Measurements from ENCODE around the gene PLEKHM3.

The PLEKHM3 gene

GRCh38 chr2:207876842-207877535 lies 148.3 kb downstream of the PLEKHM3 start:
- DNase-seq, result no peak

DNA sequence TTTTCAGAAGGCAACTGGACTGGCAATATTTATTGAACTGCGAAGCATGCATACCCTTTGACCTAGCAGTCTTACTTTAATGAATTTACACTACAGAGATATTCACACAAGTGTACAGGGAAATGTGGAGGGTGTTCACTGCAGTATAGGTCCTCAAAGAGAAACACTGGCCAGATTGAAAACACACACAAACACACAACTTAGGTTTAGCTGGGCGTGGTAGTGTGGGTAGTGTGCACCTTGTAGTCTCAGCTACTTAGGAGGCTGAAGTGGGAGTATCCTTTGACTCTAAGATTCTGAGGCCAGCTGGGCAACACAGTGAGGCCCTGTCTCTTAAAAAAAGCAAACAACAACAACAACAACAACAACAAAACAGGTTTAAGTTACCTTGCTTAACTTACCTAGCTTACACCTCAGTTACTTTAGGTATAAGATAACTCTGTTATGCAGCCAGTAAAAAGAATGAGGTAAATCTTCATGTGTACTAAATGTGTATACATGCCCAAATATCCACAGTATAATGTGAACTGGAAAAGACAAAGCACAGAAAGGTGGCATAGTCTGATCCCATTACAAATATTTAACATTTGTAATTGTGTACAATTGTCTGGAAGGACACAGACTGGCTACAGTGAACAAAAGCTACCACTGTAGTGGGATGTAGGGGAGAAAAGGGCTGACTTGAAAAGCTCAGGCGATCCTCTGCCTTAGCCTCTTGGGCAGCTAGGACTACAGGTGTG lies 149.7 kb downstream of the PLEKHM3 start:
- no peak for DNase-seq

GRCh38 chr2:207873794-207874193 lies 151.5 kb downstream of the PLEKHM3 start:
- no peak for DNase-seq

DNA sequence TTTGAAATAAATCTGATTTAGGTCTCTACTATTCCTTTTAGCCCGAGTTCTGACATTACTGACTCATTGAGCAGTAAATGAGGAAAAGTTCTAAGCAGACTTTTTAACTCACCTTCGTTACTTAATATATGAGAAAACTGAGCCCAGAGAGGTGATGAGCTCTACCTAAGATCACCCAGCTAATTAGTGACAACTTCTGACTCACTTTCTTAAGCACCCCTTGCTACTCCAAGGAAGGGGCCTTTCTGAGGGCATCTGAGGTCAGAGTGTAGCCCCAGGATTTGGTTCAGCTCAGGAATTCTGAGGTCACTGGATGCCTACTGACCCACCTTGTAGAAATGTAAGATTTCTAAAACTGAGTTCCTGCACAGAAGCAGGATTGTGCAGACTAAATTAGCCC lies 153.4 kb downstream of the PLEKHM3 start:
- DNase-seq, result no peak

DNA sequence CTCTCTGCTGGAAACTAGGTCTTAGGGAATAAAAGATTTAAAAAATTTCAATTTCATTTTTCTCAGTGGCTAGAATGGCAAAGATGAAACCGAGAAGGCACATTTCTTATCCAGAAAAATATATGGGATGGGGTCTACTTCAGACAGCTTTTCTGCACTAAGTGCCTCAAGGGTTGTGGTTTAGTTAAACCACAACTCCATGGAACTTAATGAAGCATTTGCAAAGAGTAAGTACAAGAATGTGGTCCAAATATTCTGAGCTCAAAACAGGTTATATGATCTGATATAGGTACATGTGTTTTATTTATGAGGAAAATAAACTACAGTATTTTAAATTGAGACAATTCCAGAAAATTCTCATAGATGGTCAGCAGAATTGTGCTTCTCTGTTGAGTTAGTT lies 153.8 kb downstream of the PLEKHM3 start:
- no peak for DNase-seq

- DNase-seq, result no peak
These were observed 154.5 kb downstream of the PLEKHM3 start for GRCh38 chr2:207870814-207871213.

DNA sequence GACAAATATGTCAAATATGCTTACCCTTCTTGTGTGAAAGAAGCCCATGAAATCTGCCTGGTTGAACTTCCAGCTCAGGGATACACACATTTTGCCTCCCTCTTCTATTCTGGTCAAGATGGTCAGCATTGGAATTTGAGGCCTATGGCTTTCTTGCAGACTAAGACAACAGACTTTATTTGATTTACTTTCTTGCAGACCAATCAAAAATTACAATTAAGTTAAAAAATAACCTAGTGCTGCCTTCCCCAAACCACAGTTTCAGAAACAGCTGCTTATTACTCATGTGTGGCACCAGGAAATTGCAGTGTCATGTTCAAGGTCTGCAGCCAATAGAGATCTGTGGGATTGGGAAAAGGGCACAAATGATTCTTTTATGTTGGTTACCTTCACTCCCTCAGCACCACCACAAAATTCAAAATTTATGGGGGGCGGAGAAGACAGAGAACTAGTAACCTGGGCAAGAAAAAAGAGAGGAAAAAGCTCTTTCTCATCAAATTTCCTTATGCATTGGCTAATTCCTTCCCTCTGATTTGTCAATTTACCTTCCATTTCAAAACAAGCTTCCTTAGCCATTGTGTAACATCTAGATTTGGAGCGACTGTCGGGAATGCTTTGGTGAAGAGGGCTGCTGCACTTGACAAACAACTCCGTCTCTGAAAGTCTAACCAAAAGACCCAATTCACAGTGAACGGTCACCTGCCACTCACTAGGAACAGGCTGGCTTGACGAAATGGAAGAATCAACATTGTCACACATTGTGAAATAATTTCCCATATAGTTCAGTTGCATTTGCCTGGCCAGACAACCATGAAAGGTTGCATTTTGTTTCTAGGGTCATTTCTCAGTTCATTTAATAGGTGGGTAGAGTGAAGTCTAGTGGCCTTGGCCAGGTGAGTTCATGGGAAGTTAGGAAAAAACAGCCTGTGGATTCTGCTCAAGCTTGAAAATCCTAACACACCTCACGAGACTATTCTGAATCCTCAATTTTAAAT lies 155.2 kb downstream of the PLEKHM3 start:
- no peak for DNase-seq

DNA sequence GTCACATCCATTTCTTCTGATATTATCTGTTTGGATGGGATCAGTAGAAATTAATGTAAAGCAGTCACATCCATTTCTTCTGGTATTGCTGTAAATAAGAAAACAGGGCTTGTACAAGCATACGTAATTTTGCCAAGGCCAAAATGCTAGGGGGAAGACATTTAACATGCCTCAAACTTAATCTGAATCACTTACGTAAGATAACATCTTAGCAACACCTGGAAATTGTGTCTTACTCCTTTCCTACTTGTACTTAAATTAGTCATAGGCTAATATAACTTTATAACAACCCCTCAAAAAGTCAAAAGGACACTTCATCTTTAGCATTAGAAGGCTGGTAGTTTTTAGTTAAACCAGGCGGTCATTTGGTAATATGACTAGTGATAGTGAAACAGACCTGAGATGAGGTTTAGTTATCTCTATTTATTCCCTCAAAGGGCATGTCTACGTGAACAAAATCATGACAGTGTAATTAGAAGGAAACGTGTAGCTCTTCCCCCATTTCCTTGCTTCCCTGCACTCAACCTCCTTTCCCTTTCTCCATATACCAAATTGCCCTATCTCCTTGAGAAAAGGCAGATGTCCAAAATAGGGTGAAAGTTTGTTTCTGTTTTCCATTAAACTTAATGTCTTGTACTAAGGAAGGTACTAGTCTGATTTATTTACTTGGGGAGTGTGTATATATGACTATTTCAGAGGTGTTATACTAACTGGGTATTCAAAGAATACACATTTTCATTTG lies 156.3 kb downstream of the PLEKHM3 start:
- no peak for DNase-seq

DNA sequence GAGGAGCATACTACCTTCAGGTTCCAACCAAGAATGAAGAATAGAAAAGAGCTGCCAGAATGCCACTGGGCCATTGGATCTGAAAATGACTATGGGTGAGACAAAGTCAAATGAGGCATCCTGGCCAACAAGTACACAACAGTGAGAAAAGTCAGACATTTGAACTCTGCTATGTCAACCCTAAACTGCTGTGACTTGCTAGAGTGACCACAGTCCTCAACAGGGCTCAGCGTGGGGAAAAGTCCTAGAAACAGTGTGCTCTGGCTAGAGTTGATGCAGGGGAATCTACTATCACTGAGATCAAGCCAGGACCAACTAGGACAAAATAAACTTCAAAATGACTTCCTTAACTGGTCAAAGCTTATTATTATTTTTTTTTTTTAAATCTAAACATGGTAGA lies 157.4 kb downstream of the PLEKHM3 start:
- no peak for DNase-seq

- no peak for DNase-seq
These were observed 158.3 kb downstream of the PLEKHM3 start for GRCh38 chr2:207867056-207867455.

DNA sequence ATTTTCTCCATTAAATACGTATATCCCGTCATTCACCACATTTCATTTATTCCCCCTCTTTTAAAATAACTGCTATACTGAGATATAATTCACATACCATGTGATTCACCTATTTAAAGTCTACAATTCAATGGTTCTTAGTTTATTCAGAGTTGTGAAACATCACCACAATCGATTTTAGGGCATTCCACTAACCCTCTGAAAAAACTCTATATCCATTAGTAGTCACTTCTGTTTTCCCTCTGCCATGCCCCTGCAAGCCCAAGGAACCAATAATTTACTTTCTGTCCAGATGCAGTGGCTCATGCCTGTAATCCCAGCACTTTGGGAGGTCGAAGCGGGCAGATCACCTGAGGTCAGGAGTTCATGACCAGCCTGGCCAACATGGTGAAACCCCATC lies 160.1 kb downstream of the PLEKHM3 start:
- DNase-seq, result no peak

GRCh38 chr2:207863345-207863744 lies 162.0 kb downstream of the PLEKHM3 start:
- DNase-seq, result no peak

- DNase-seq, result no peak
These were observed 163.5 kb downstream of the PLEKHM3 start for GRCh38 chr2:207861789-207862188.

DNA sequence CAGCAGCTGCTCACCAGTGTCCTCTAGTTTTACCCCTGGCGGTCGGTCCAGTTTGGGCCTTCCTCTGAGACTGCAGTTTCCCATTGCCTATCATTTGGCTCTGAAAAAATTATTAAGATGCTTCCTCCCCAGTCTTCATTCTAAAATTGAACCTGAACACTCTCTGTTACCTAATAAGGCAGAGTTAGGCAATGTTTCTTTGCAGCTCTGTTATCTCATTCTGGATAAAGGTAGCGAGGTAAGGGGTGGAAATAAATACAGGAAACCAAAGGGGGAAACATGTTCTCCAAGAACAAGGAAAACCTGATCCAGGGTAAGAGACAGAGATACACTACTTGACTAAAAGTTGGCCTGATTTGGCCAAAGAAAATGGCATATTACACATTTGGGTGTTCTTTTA lies 164.6 kb downstream of the PLEKHM3 start:
- DNase-seq, result no peak

DNA sequence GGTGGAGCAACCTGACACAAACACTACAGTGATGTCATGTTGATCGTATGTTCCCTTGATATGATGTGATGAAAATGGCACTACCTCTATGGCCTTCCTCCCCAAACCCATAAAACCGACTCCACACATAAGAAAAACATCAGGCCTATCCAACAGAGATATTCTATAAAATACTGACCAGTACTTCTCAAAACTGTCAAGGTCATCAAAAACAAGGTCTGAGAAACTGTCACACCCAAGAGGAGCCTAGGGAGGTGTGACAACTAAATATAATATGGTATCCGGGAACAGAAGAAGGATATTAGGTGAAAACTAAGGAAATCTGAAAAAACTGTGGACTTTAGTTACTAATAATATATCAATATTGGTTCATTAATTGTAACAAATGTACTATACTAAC lies 169.7 kb downstream of the PLEKHM3 start:
- no peak for DNase-seq

DNA sequence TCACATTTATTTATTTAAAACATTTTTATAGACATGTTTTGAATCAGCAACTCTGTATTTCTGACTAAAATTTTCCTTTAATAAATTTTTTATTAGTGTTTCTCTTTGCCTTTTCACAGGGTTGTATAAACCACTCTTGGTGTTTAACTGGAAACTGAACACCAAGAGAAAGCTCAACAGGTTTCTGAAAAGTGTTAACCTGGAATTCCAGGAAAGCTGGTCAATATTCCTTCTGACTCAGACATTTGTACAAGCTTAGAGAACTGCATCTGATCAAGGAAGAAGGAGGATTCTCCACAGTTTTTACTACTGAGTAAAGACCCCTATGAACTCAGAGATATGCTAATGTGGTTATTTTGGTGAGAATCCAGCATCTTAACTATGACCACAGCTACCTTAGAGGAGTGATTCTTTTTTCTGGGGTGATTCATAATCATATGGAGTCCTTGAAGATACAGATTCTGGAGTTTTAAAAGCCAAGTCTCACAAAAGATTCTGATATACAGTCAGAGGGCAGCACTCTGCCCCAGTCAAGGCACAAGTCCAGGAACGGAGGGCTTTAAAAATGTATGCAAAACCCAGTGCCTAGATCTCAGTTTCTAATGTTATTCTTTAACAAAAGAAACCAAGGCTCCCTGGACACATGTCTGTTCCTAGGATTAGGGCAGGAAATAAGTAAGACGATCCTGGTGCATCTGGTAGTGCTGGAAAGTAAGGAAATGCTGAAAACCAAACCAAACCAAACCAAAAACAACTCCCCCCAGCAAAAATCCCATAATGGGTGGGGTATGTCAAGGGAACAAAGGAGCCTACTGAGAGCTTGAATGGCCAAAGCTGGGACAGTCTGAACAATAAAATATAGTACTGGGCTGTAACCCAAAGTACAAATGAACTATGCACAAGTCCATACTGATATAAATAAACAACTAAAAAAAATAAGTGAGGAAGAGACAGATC lies 170.6 kb downstream of the PLEKHM3 start:
- no peak for DNase-seq

DNA sequence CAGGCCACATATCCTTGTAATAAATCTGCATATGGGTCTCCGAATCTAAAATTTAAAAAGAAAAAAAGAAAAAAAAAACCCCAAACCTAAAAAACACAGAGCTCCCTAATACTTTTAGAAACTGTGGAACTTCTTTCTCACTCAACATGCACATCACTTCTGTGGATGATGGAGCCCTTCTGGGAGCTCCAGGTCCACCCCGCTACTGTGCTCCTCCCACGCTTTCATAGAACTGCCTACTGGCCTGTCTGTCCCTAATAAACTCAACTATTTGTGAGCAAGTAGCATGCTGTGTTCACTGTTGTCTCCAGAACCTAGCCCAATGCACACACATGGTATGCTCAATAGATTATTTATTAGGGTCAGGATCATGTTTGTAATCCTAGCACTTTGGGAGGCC lies 172.5 kb downstream of the PLEKHM3 start:
- no peak for DNase-seq

- no peak for DNase-seq
These were observed 175.9 kb downstream of the PLEKHM3 start for GRCh38 chr2:207849443-207849842.

- DNase-seq, result no peak
These were observed 176.8 kb downstream of the PLEKHM3 start for GRCh38 chr2:207848545-207848928.

GRCh38 chr2:207847807-207848544 lies 177.4 kb downstream of the PLEKHM3 start:
- DNase-seq, result no peak

Data from stimulated activated CD4-positive, alpha-beta T cell treated with anti-CD3 and anti-CD28 coated beads, Interleukin-4, amount 100 ng/mL, for 1 hour (primary cell).